Measurements from ENCODE around the gene RAB6A. TPM values are rescaled to one million over a fixed set of nuclear protein-coding genes. Genes with fewer than 3 reads are reported as not detected.

Gene RAB6A
- total and polyA plus RNA-seq, 2 of the 8 experiments (the other 6 are each of a cell fraction or from before 2014, with no cell fraction given): 24.4 to 88.6 TPM

DNA sequence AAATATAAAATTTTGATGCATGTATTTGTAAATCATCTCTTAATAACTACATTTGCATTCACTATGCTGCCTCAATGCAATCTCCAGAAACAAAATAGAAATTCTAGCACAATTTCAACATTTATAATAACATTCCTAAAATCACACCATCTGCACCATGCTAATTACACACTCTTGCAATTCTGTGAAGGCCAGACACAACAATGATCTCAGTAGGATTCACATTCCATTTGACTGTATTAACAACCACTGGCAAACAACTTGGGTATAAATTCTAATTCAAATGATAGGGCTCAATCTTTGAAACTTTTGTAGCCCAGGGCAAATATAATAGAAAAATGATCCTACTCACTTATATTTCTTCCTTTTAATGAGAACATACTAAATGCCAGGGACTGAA lies 25.9 kb downstream of the RAB6A start:
- FAIRE-seq: no peak
- Histone ChIP-seq H2BK5ac (ENCODE audit: low read depth, low read length) (no peak overlapping the region), H3K23ac (ENCODE audit: insufficient read length) (no peak overlapping the region), H2BK120ac (replicated peaks; ENCODE audit: low read depth, low read length) (no peak overlapping the region), H3K9ac (replicated peaks in 1 of 4; ENCODE audit: extremely low read depth in 1 of 4, low read depth in 3 of 4, low read length in 3 of 4) (no peak overlapping the region), H3K27me3 (replicated peaks in 1 of 4; ENCODE audit: control insufficient read depth in 3 of 4, extremely low read depth in 1 of 4, insufficient read depth in 3 of 4, low read length in 3 of 4) (no peaks in the 10 kb centered on the region), H2BK12ac (ENCODE audit: low read depth, low read length) (no peak overlapping the region), H3K79me2 (ENCODE audit: control insufficient read depth in 1 of 2, insufficient read depth in 2 of 2, low read length in 2 of 2) (peaks cover 0 to 74% of the 10 kb centered on the region in 2 experiments; a peak in 2 of 4 replicates), H3K18ac (ENCODE audit: extremely low read depth, low read length) (no peak overlapping the region), H2AK5ac (ENCODE audit: low read depth, low read length) (no peak overlapping the region), H4K91ac (replicated peaks; ENCODE audit: insufficient read length, low read length) (no peak overlapping the region), H3K56ac (replicated peaks; ENCODE audit: insufficient read length, low read depth, low read length) (no peak overlapping the region), H3K9me3 (ENCODE audit: insufficient read depth in 2 of 2, low read depth in 1 of 2, low read length in 1 of 2) (peaks cover 0 to 8% of the 10 kb centered on the region in 2 experiments; a peak in 2 of 4 replicates), H2BK20ac (ENCODE audit: low read length) (no peak overlapping the region), H3K36me3 (ENCODE audit: control insufficient read depth in 2 of 4, insufficient read depth in 4 of 4, low read length in 3 of 4) (no peaks in the 10 kb centered on the region), H4K20me1 (replicated peaks in 1 of 2; ENCODE audit: control insufficient read depth in 1 of 2, insufficient read depth in 2 of 2, low read length in 2 of 2) (peaks cover 2 to 3% of the 10 kb centered on the region in 2 experiments), H3K27ac (ENCODE audit: low read depth, low read length) (no peak overlapping the region), H3K4me2 (ENCODE audit: insufficient read depth in 1 of 2, low read depth in 2 of 2, low read length in 2 of 2) (no peak overlapping the region), H2AFZ (ENCODE audit: low read length) (no peak overlapping the region), H3K4ac (replicated peaks; ENCODE audit: insufficient read length, low read depth, low read length) (no peak overlapping the region), H3K4me3 (ENCODE audit: extremely low read depth in 1 of 4, insufficient read depth in 2 of 4, low read depth in 3 of 4, low read length in 4 of 4) (no peak overlapping the region), H3K23me2 (ENCODE audit: low read depth, low read length) (no peaks in the 10 kb centered on the region), H3K14ac (ENCODE audit: insufficient read length) (no peak overlapping the region), H3K79me1 (ENCODE audit: low read depth, low read length) (peaks cover 23% of the 10 kb centered on the region), H2BK15ac (ENCODE audit: low read length) (no peak overlapping the region), H4K5ac (ENCODE audit: insufficient read length, low read depth, low read length) (no peak overlapping the region), H3K4me1 (replicated peaks in 1 of 4; ENCODE audit: control insufficient read depth in 3 of 4, insufficient read depth in 4 of 4, low read length in 3 of 4) (peaks cover 0 to 3% (median 0%) of the 10 kb centered on the region in 4 experiments; a peak in 1 of 7 replicates), H4K8ac (ENCODE audit: extremely low read depth, insufficient read depth, low read length) (no peak overlapping the region)
- ChIA-PET CTCF (ENCODE audit: partially characterized antibody) (interaction anchor here (1.5 kb wide), 1 partner anchor 15 kb away, joined by 3 read pairs; no protein-coding TSS in a partner anchor), POLR2A (ENCODE audit: partially characterized antibody) (interaction anchor here (1.2 kb wide), 1 partner anchor 18 kb away, joined by 3 read pairs; no protein-coding TSS in a partner anchor)
- no peak for DNase-seq (ENCODE audit: low read depth in 1 of 2, low spot score in 2 of 2)
- TF ChIP-seq GTF2F1 (IDR thresholded peaks at IDR 0.05; ENCODE audit: borderline replicate concordance, low read depth, low read length): no peak
- TF ChIP-seq POLR2A (IDR thresholded peaks at IDR 0.05; ENCODE audit: control extremely low read depth in 1 of 2, low read depth in 2 of 2, low read length in 2 of 2): no peak
- no peak for TF ChIP-seq SRF (IDR thresholded peaks at IDR 0.05; ENCODE audit: low read depth, low read length)
- TF ChIP-seq BRCA1 (IDR thresholded peaks at IDR 0.05; ENCODE audit: low read depth, low read length): no peak
- no peak for TF ChIP-seq CHD1 (IDR thresholded peaks at IDR 0.05; ENCODE audit: low read depth, low read length)
- no peak for TF ChIP-seq FOSL1 (IDR thresholded peaks at IDR 0.05; ENCODE audit: insufficient read depth, low read depth, low read length)
- no peak for TF ChIP-seq SAP30 (IDR thresholded peaks at IDR 0.05; ENCODE audit: insufficient read depth, insufficient replicate concordance, low read length)
- TF ChIP-seq, protein P1, sequence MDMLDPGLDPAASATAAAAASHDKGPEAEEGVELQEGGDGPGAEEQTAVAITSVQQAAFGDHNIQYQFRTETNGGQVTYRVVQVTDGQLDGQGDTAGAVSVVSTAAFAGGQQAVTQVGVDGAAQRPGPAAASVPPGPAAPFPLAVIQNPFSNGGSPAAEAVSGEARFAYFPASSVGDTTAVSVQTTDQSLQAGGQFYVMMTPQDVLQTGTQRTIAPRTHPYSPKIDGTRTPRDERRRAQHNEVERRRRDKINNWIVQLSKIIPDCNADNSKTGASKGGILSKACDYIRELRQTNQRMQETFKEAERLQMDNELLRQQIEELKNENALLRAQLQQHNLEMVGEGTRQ (IDR thresholded peaks at IDR 0.05; ENCODE audit: low read length): no peak
- no peak for TF ChIP-seq BACH1 (IDR thresholded peaks at IDR 0.05; ENCODE audit: low read length)
- TF ChIP-seq, protein P2, sequence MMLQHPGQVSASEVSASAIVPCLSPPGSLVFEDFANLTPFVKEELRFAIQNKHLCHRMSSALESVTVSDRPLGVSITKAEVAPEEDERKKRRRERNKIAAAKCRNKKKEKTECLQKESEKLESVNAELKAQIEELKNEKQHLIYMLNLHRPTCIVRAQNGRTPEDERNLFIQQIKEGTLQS (IDR thresholded peaks at IDR 0.05; ENCODE audit: insufficient read depth, low read depth, low read length): no peak
- no peak for TF ChIP-seq PHF8 (conservative IDR thresholded peaks at IDR 0.05; ENCODE audit: low read depth, low read length)
- TF ChIP-seq RNF2 (IDR thresholded peaks at IDR 0.05; ENCODE audit: borderline replicate concordance, low read depth, low read length, missing control alignments, poor library complexity, severe bottlenecking): no peak

Measured in H1 (cell line).